ENCODE results near the gene SLAMF8. TPM values are rescaled to one million over a fixed set of nuclear protein-coding genes. Genes with fewer than 3 reads are reported as not detected.

The SLAMF8 gene
- total RNA-seq, 1 experiment from 2014 or later: not detected

DNA sequence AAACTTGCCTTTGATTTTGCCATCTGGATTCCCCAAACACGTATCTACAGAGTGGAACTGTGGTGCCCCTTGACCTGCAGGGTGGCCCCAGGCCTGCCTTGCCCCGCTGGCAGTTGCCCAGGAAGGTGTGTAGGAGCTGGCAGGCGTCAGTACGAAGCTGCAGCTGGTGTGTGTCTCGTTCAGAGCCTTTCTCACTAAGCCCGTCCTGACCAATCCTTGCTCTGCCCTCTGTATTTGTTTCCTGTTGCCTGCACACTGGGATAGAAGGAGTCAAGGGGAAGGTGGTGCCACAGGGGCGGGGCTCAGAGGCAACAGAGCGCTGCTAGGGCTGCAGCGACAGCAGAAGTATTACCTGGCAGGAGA, 41.0 kb downstream of the SLAMF8 start:
- ChIA-PET POLR2A (no interaction called here), CTCF (no interaction called here)
- in situ Hi-C loops (cut with HindIII; ENCODE audit: low pct_unique_long_range_greater_than_20kb, low sequenced_read_pairs) (no loop called here), intact Hi-C loops (cut with micrococcal nuclease; ENCODE audit: unreplicated experiment) (no loop called here)
- TF ChIP-seq SIN3A (IDR thresholded peaks at IDR 0.05; ENCODE audit: borderline replicate concordance, insufficient read depth, low read depth, low read length) (no peak), POLR2AphosphoS5 (IDR thresholded peaks at IDR 0.05; ENCODE audit: low read depth, low read length) (no peak)
- BruUV-seq (replicated peaks): no TSS peak
- H3K9me3 ChIP-seq (ENCODE audit: control insufficient read depth, insufficient read depth, low read depth, low read length): no peaks in the 10 kb centered on the region
- H3K36me3 ChIP-seq (ENCODE audit: control insufficient read depth, insufficient read depth, low read length): no peaks in the 10 kb centered on the region
- no peak for DNase-seq (ENCODE audit: low read depth, low spot score)
- no peaks in the 10 kb centered on the region for H3K4me1 ChIP-seq (ENCODE audit: control insufficient read depth, insufficient read depth, low read length)
- no peaks in the 10 kb centered on the region for H3K27me3 ChIP-seq (ENCODE audit: control insufficient read depth, insufficient read depth, low read length)
- ATAC-seq: no peak
- H3K4me3 ChIP-seq (ENCODE audit: low read depth in 2 of 2, low read length in 2 of 2): no peak overlapping the region
- no peak overlapping the region for H3K27ac ChIP-seq (ENCODE audit: low read length)

GRCh38 chr1:159868766-159869165, 42.1 kb downstream of the SLAMF8 start:
- Histone ChIP-seq H3K9me3 (ENCODE audit: control insufficient read depth, insufficient read depth, low read depth, low read length) (no peaks in the 10 kb centered on the region), H3K4me3 (ENCODE audit: low read depth in 2 of 2, low read length in 2 of 2) (no peak overlapping the region), H3K27me3 (ENCODE audit: control insufficient read depth, insufficient read depth, low read length) (no peaks in the 10 kb centered on the region), H3K4me1 (ENCODE audit: control insufficient read depth, insufficient read depth, low read length) (no peaks in the 10 kb centered on the region), H3K36me3 (ENCODE audit: control insufficient read depth, insufficient read depth, low read length) (no peaks in the 10 kb centered on the region), H3K27ac (ENCODE audit: low read length) (no peak overlapping the region)
- ATAC-seq (no peak), DNase-seq (ENCODE audit: low read depth, low spot score) (no peak)
- TF ChIP-seq CTCF (IDR thresholded peaks at IDR 0.05) (no peak), POLR2AphosphoS5 (IDR thresholded peaks at IDR 0.05; ENCODE audit: low read depth, low read length) (no peak), TCF7L2 (IDR thresholded peaks at IDR 0.05; ENCODE audit: low read depth, low read length) (no peak), REST (IDR thresholded peaks at IDR 0.05; ENCODE audit: insufficient read depth in 1 of 2, low read depth in 2 of 2, low read length in 1 of 2) (no peak), SIN3A (IDR thresholded peaks at IDR 0.05; ENCODE audit: borderline replicate concordance, insufficient read depth, low read depth, low read length) (no peak)
- BruUV-seq (replicated peaks): no TSS peak
- ChIA-PET CTCF (no interaction called here), POLR2A (interaction anchor here (0.6 kb wide), 1 partner anchor 12 kb away, joined by 3 read pairs; no protein-coding TSS in a partner anchor)
- in situ Hi-C loops (cut with HindIII; ENCODE audit: low pct_unique_long_range_greater_than_20kb, low sequenced_read_pairs): no loop called here
- intact Hi-C loops (cut with micrococcal nuclease; ENCODE audit: unreplicated experiment): no loop called here

DNA sequence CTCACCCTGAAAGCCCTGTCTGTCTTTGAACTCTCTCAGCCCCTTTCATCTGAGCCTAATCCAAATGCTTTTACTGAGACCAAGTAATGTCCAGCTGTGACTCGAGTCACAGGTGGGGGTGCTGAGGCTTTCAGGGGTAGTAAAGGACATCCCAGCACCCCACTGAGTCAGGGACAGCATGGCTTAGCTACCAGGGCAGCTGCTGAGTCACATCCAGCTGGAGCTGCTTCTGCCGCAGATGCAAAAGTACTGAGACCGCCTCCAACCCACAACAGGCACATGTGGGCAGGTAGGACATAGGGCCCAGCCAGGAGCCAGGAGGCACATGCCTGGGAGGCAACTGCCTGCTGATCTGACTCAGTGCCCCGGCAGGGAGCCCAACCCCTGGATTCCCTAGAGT, 42.5 kb downstream of the SLAMF8 start:
- H3K36me3 ChIP-seq (ENCODE audit: control insufficient read depth, insufficient read depth, low read length): no peaks in the 10 kb centered on the region
- ChIA-PET CTCF (no interaction called here), POLR2A (interaction anchor here (0.6 kb wide), 1 partner anchor 12 kb away, joined by 3 read pairs; no protein-coding TSS in a partner anchor)
- no peaks in the 10 kb centered on the region for H3K9me3 ChIP-seq (ENCODE audit: control insufficient read depth, insufficient read depth, low read depth, low read length)
- intact Hi-C loops (cut with micrococcal nuclease; ENCODE audit: unreplicated experiment) (no loop called here), in situ Hi-C loops (cut with HindIII; ENCODE audit: low pct_unique_long_range_greater_than_20kb, low sequenced_read_pairs) (no loop called here)
- H3K27me3 ChIP-seq (ENCODE audit: control insufficient read depth, insufficient read depth, low read length): no peaks in the 10 kb centered on the region
- BruUV-seq (replicated peaks): no TSS peak
- no peak for TF ChIP-seq POLR2AphosphoS5 (IDR thresholded peaks at IDR 0.05; ENCODE audit: low read depth, low read length)
- TF ChIP-seq TCF7L2 (IDR thresholded peaks at IDR 0.05; ENCODE audit: low read depth, low read length): no peak
- TF ChIP-seq CTCF (IDR thresholded peaks at IDR 0.05): no peak
- TF ChIP-seq SIN3A (IDR thresholded peaks at IDR 0.05; ENCODE audit: borderline replicate concordance, insufficient read depth, low read depth, low read length): no peak
- no peak for TF ChIP-seq REST (IDR thresholded peaks at IDR 0.05; ENCODE audit: insufficient read depth in 1 of 2, low read depth in 2 of 2, low read length in 1 of 2)
- H3K27ac ChIP-seq (ENCODE audit: low read length): no peak overlapping the region
- H3K4me3 ChIP-seq (ENCODE audit: low read depth in 2 of 2, low read length in 2 of 2): no peak overlapping the region
- no peak for DNase-seq (ENCODE audit: low read depth, low spot score)
- no peaks in the 10 kb centered on the region for H3K4me1 ChIP-seq (ENCODE audit: control insufficient read depth, insufficient read depth, low read length)
- ATAC-seq: no peak

Measured in Panc1 (cell line).